Raji (cell line): ENCODE results near the gene SDC1.

Experiments
- POLR2A ChIP-seq: IDR thresholded peaks from 2 replicates; pipeline ENCODE4 v1.6.1; 2011; ENCODE audit warnings: low read depth, low read length, control low read depth; ENCODE audit not compliant: insufficient read depth

Gene SDC1

DNA sequence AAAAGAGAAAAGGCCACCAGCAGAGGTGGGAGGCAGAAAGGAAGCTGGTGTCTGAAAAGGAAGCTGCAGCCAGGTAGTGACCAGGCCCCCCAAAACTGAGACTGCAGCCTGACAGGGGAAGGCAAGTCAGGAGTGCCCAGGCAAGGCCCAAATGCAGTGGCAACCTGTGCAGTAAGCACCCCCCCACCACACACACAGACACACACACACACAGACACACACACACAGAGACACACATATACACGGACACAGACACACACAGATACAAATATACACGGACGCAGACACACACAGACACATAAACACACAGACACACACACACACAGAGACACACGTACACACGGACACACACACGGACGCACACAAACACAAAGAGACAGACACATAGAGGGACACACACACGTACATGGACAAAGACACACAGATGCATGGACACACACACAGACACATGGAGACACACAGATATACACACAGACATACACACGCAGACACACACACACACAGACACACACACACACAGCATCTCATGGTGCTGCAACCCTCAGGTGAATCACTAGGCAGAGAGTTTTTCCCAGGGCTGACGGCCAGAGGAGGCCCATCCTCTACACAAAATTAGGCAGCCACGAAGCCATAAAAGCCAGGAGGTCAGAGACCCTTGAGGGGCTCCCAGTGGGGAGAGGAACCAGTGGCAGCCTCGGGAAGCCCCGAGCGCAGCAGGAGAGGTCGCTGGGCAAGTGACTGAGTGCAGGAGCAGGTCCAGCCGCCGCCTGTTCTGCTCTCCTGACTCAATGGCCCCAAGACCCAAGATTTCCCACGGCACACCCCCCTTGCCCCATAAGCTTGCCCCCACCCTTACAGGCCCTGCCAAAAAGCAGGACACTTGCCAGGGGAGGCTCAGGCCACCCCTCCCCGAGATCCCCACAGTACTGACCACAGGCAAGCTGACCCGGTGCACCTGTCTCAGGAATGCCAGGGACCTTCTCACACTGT is 6.3 kb downstream of the SDC1 start:
- no peak for TF ChIP-seq POLR2A

DNA sequence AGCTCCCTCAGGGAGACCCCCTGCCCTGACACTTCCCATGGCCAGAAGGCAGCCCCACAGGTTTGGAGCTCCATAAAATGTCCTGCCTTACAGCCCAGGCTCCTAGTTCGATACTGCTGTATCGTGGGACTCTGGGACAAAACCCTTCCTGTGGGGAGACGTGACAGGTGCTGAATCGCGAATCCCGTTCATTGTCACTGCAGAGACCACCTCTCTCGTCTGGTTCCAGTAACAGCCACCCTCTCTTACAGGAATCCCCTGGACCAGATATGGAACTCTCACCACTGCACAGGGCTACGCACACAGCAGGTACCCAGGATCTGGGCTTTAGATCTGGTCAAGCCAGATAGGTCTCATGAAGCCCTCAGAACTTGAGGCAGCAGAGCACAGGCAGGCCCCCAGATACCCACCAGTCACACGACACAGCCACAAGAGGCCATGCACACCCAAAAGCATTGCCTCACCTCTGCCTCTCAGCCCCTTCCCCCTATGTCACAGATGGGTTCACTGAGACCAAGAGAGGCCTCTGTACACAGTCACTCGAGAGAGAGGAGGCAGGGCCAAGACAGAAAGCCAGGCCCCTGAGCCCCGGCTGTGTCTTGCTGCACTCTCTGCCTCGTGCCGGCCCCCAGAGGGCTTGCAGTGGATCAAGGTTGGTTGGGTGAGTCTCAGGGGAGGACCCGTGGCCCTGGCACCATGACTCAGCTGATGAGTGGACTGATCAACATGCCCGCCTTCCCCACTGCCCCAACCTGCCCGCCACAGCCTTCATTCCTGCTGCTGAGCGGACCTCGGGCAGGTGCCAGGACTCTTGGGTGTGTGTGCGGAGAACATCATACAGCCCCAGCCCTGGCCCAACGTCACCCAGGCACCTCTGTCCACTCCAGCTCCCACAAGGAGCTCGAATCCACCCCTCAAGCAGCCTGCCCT is 7.6 kb downstream of the SDC1 start:
- TF ChIP-seq POLR2A, result no peak

DNA sequence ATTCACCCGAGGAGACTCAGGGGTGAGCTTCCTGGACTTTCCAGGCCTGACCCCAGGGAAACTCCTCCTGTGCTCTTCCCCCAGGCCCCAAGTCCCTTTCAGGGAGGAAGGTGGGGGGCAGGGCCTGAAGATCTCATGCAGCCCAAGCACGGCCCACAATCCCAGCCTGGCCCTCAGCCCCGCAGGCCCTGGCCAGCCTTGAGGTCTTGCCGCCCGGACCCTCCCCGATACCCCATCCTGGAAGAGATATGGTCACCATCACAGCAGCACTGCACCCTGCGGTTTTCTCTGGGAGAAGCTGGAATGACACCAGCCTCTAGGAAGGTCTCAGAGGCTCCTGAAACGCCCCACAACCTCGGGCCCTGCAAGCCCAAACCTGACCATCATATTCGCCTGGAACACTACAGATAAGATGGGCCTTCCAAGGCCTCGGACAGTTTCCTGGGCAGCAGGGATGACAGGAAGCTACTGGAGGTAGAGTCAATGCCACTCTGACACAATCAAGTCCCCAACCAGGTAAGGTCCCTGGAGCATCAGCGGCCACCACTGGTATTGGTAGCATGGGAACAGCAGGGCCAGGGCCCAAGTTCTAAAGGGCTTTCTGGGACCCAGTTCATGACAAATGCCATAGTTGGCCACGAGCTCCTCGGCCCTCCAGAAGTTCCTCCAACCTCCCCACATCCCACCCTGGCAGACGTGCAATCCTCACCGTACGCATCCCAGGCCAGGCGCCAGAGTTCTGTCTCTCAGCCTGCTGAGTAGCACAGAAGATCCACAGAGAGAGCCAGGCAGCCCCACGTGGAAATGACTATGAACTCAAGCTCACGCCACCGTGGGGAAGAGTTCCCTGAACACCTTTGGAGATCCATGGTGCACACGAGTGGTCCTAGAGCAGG is 8.6 kb downstream of the SDC1 start:
- no peak for TF ChIP-seq POLR2A

DNA sequence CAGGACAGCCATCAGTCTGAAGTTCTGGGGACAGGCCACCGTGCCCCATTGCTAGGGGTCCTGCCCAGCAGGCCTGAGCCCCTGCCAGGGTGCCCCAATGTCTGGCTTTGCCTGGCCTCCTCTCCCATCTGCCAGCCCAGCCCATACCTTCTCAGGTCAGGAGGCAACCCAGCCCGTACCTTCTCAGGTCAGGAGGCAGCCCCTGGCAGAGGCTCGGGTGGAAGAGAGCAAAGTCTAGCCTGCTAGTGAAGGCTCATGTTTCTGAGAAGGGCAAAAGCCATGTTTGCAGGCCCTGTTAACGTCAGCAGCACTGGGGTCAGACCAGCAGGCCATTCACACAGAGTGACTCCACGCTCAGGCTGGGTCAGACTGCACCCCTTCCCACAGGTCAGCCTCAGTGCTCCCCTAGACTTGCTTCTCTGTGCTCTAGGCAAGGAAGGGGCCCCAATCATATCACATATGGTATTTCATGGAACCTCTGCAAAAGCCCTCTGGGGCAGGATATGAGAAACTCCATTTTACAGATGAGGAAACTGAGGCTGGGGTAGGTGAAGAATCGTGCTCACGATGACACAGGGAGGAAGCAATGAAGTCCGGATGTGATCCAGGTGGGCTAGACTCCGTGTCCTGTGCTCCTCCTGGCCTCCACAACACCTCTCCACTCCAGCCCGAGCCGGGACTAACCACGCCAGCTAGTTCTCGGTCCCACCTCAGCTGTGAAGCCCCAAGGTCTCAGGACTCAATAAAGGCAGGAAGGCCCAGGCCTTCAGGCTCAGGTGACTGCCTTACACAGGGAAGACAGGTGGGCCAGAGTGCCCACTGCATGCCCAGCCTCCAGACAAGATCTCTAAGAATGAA is 9.5 kb downstream of the SDC1 start:
- no peak for TF ChIP-seq POLR2A

DNA sequence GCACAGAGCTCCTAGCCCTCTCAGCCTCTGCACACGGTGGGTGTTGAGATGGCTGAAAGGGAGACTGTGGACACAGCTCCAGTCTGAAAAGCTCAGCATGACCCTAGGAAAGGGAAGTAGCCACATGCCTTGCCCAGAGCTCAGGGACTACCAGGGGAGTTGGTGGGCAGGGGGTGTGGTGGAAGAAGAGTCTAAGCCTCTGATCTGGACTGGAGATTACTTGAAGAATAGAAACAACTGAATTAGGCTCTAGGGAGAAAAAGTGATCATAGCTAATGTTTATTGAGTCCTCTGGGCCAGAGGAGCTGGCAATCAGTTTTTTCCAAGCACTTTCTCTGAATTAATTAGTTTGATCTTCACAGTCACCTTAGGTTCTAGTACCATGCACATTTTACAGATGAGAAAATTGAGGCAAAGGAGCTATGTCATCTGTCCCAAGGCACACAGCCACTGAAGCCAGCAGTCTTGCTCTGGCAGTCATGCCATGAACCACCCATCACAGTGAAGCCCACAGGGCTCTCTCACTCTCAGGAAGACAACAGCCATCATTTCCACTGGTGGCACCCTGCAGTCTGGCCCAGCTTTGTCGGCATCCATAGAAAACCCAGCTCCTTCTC is 10.3 kb downstream of the SDC1 start:
- TF ChIP-seq POLR2A, result no peak

DNA sequence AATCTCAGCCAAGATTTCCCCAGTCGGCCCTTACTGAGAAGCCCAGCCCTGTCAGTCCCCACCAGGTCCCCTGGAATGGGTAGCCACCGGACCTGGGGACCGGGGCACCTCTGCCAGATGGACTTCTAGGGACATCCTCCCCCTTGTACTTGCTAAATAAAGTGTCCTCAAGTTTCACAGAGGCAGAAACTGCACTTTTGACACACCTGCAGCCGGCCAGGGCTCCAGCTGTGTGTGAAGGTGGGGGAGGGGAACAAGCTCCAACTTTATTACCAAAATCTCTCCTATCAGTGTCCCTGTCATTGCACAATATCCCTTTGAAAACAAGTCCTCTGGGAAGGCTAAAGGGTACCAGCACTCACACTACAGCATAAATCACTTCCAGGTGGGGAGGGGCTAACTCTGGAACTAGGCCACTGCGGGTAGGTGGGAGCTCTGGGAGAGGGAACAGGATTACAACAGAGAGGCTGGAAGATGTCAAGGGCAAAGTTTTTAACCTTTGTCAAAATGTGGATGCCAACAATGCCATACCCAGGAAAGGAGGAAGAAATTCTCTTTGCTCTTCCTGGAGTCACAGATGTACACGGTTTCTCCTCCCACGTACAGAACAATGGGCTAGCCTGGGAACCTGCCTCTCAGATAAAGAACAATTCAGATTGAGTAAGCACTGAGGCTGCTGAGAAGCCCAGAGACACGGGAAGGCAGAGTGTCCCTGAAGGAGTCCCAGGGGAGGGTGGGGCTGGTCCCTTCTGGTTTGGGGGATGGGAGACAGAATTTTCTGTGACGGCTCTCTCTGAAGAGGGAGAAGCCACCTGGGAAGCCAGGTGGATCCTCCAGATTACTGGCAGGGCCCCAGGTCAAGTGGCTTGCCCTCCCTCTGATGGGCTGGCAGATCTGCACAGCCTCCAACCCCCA is 11.0 kb downstream of the SDC1 start:
- no peak for TF ChIP-seq POLR2A

DNA sequence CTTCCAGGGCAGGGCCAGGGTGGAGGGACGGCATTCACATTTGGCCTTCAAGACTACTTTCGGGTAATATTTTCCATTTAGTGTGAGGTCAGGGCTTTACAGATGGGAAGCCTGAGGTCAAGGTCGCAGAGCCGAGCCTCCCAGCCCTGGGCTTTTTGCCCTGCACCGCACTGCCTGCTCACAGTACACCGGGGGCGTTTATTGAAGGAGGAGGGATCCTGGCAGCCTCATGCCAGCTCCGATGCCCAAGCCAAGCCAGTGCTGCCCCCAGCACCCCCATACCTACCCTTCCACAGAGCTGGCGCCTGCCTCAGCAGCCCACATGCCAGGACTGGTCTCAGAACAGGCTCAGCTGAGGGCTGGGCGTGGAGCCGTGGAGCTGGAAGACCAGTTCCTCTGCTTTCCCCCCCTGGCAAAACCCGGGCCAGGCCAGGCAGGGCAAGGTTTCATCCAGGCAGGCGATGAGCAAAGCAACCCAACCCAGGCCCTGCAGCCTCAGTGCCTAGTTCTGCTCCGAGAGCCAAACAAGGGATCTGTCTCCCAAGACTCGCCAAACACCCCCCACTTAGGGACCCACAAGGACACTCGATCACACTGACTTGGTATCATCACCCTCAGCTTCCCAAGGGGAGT is 11.9 kb downstream of the SDC1 start:
- TF ChIP-seq POLR2A, result no peak

DNA sequence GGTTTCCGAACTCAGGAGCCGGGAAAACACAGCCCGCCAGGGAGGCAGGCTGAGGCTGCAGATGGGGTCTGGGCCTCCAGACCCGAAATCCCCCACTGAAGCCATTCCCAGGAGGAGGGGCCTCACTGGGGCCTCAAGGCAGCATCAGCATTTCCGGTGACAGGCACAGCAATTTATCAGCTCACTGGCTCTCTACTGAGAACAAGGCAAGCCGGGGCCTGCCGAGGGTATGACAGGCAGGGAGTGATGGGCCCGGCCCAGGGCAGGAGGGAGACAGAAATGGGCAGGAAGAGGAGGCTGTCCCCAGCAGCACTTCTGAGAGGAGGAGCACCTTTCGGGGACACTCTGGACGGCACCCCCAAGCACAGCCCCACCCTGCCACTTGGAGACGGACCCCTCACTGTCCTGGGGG is 12.5 kb downstream of the SDC1 start:
- TF ChIP-seq POLR2A, result no peak

DNA sequence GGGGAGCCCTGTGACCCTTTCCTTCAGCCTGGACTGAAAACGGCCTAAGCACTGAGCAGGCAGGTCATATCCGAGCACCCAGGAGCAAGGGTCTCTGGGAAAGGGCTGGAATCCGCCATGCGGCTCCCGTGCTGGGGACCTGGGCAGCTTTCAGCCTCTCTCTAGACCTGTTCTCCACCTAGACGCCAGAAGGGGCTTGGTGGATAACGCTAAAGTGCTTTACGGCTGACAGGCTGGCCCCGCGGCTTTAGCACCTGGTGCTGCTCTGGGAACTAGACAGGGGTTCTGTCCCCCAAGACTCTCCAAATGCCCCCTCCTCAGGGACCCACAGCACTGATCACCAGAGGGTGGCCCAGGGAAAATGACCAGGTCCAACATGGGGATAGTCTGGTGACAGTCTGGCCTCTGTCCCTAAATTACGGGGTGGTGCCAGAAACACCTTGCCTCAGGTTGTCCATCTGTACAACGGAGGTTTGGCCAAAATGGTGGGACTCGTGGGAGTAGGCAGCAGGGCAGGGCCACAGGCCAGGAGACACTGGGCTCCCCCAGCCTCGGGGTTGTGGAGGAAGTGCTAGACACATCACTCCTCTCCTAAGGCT is 13.0 kb downstream of the SDC1 start:
- no peak for TF ChIP-seq POLR2A

DNA sequence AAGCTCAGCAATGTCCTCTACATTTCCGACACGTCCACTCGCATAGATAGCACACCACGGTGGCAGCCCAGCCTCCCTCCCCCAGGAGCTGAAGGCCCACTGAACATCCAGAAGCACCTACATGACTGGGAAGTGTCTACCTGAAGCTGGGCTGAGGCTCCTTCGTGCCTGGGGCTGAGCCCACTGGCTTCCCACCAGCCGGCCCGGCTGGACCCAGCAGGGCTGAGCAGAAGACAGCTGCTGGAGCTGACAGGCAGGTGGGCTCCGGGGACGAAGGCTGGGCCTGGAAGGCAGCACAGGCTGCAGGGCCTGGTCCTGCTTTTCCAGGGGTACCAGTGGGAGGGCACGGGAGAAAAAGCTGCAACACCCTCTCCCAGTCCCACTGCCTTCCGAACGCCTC is 13.5 kb downstream of the SDC1 start:
- no peak for TF ChIP-seq POLR2A

DNA sequence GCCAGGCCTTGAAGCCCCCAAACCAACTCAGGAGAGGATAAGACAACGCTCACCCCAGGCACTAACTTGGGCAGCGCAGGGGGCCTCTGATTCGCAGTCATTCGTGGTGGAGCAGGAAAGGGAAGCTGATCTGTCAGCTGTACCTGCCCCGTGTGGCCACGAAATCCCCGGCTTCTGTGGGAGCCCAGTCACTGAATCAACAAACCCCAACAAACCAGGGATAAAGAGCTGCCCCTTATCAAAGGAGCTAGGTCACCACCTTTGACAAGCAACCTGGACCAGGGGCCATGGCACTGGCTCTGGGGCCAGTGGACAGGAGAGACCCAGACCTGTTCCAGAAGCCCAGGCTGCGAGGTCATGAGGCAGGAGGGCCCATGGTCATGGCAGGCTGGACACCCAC is 14.5 kb downstream of the SDC1 start:
- no peak for TF ChIP-seq POLR2A
